Stimulated activated CD8-positive, alpha-beta memory T cell treated with anti-CD3 and anti-CD28 coated beads, Interleukin-4, amount 100 ng/mL, for 48 hours (primary cell): ENCODE measurements around the gene CACNA1H.
A peak's percentile ranks its signal among the peaks of the same experiment; 100 is the strongest.

Experiments
- DNase-seq: peaks from one replicate; pipeline ENCODE4 v3.0.0-alpha.2; 2020

The CACNA1H gene

GRCh38 chr16:1123525-1124230 lies 29.2 kb upstream of the CACNA1H start:
- DNase-seq: no peak

GRCh38 chr16:1124291-1124690 lies 28.6 kb upstream of the CACNA1H start:
- DNase-seq: no peak

DNA sequence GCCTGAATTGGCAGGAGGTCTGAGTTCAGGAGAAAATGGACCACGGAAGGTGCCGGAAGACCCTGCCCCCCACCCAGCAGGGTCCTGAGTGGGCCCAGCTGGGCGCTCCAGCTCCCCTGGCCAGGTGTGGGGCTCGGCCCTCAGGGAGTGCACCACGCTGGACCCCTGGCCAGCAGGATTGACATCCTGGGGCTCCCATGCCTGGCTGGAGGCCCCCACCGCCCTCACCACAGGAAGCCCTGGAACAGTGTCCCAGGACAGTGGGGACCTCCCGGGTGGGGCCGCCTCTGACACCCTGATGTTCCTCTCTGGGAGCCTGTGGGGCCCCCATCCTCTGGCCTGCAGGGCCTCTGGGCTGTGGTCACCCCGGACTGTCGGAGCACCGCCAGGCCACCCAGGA lies 28.1 kb upstream of the CACNA1H start:
- DNase-seq: no peak

DNA sequence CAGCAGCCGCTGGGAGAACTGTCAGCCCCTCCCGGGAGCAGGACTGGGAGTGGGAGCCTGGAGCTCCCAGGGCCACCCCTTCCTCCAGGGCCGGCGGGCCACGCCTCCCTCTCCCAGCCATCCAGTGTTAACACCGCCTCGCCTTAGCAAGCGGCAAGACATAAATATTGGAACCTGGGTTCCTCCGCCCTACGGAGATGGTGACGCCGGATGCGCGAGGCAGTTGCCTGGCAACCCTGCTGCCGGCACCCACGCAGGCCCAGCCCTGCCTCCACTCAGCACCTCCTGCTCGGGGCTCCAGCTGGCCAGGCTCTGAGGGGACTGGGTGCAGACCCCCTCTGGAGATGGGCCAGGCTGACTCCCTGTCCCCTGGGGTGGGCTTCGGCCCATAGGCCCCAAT lies 27.4 kb upstream of the CACNA1H start:
- DNase-seq: peak; percentile 31

DNA sequence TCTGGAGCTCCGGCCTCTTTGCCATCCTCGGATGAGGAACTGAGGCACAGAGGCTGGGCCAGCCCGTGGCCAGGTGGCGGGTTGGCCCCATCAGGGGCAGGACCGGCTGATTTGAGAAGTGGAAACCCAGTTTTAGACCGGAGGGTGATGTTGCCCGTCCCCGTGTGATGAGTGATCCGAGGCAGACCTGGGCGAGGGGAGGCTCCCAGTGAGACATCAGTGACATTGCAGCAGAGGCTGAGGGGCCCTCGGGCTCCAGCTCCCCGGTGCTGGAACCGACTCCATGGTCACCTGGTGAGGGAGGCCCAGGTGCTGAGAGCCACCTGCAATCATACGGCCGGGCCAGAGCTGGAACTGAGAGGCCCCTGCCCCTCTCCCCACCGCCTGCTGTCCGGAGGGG lies 26.9 kb upstream of the CACNA1H start:
- DNase-seq: no peak

- DNase-seq: no peak
These were observed 26.3 kb upstream of the CACNA1H start for GRCh38 chr16:1126586-1126985.

DNA sequence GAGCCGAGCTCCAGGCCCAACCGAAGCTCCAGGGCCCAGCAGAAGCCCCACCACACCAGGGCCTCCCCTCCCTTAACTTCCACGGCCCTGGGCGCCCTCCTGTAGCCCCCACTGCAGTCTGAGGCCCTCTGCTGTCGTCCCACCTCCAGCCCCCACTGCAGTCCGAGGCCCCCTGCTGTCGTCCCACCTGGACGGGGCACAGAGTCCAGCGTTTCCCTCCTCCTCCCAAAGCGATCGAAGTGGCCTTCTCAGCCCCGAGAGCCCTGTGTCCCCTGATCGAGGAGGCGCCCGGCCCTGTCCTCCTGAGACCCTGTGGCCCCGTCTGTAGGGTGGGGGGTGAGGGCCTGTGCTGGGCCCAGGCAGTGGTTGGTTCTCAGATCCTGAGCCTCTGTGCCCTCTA lies 25.8 kb upstream of the CACNA1H start:
- DNase-seq: no peak

DNA sequence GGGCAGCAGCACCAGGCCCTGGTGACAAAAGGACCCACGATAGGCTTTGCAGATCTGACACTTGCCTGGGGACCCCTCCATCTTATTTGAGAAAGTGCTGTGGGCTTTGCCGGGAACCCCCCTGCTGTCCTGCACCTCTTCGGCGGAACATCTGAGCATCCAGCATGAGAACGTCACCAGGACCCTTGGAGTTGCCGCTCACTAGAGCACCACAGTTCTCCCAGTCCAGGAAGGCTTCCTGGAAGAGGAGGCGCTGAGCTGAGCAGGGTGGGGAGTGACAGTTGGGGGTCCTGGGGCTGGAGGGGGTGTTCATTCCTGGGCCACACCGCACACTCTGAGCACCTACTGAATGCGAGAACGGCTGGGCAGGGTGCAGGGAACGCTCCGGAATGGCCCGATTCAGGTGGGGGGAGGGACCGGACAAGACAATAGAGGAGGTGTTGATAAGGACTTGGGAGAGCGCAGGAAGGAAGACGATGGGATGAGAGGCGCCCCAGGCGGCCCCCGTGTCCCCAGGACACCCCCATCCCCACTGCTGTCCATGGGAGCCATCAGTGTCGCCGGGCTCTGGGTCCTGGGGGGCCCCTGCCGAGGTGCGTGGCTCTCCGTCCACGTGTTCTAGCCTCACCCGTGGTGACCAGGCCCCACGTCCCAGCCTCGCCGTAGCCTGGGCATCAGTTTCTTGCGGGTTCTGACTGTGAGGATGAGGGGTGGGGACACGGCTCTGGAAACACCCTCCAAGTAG lies 24.8 kb upstream of the CACNA1H start:
- DNase-seq: no peak

DNA sequence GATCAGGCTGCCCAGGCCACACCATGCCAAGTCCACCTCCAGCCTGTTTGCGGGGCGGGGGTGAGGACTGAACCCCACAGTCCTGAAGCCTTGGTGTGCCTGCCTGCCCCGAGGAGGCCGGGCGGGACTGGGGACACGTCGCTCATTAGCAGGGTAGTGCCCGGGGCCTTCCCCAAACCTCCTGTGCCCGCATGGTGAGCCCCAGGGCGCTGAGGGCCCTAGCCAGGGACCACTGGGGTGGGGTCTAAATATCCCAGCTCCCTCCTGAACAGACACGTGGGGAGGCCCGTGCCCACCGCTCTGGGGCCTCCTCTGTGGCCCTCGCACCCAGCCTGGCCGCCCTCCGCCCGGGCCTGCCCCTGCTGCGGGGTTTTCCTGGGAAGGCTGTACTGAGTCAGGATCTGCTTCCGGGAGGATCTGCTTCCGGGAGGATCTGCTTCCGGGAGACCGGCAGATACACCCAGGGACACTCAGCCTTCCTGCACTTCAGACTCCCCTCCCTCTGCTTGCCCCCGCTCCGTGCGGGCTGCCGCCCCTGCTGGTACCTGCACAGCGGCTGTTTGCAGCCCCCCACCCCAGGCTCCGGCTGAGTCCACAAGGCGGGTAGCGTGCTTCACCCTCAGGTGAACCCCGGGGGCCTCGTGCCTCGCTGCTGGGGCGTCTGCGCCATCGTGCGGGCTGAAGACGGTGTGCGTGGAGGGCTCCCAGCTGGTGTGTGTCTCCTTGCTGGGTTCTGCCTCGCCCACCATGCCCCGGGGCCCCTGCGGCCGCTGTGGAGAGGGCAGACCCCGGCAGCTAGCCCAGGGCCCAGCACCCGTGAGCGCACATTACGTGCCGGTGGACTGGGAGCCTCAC lies 23.6 kb upstream of the CACNA1H start:
- DNase-seq: no peak

- no peak for DNase-seq
These were observed 22.5 kb upstream of the CACNA1H start for GRCh38 chr16:1130382-1130781.

DNA sequence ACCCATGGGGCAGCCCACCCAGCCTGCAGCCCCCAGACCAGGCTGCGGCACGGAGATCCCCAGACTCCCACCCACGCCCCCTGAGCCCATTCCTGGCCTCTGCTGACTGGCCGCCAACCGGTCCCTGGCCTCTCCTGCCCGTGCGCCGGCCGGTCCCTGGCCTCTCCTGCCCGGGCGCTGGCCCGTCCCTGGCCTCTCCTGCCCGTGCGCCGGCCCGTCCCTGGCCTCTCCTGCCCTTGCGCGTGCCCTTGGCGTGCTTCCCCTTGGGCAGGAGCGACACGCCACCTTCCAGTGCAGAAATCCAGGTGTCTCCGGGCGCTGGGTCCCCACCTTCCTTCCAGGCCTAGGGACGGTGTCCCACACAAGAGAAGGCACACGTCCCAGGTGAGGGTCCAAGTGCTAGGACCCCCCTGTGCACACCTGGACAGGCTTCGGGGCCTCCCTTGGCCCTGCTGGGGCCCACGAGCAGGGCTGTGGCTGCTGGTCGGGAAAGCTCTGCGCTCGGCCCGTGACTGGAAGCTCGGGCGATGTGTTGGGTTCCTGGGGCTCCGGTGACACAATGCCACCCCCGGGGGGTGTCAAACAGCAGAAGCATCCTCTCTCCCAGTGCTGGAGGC lies 21.4 kb upstream of the CACNA1H start:
- no peak for DNase-seq

DNA sequence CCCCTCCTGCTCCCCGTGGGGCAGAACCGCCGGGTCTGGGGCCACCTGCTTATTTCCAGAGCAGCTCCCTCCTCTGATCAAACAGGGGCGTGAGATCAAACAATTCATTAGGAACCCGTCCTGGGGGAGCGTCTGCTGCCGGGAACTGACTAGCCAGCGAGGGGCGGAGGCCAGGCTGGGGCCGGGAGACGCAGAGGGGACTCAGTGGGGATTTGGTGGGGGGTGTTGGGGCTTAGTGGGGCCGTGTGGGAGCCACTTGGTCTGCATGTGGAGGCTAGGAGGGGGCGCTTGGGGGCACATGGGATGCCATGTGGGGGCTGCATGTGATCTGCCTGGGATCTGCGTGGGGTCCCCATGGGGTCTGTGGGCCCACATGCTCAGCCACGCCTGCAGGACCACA lies 20.5 kb upstream of the CACNA1H start:
- DNase-seq: no peak

DNA sequence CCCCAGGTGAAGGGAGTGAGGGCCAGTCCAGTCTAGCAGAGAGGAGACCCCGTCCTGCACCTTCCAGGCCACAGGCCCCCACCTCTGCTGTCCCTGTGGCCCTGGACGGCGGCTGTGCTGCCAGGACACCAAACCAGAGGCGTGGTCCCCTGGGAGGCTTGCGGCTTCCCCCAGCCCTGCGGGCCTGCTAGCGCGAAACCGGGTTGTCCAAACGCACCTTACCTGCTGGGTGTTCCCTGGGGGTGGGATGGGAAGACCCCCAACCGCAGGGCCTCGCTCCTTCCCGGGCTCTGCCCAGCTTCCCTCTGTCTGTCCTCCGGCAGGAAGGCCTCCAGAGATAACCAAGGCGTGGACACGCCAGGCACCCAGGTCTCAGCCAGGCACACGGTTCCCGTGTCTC lies 19.6 kb upstream of the CACNA1H start:
- no peak for DNase-seq

DNA sequence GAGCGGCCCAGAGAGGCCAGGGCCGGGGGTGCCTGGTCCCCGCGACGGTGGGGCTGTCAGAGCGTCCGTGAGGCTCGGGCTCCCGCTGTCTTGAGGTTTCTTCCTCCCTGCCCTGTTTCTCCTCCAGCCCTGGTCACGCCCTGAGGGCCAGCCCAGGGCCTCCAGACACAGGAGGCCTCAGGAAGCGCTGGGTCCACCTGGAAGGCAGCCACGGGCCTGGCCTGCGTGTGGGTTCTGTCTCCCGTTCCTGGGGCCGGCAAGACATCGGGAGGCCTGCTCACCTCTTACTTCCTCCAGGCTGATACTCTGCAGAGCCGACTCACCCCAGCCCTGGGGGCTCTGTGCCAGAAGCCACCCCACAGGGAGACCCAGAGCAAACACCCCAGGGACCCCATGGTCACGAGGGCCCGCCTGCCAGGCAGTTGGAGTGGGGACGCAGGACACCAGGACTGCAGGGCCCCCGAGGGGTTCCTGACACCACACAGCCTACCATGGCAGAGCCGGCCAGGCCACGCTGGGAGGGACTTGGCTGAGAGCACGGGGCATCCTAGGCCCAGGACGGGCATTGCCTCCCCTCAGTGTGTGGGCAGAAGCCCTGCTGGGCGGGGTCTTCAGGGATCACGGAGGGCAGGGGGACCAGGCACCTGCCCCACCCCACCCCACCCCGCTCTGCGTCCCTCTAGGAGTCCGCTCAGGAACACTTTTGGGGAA lies 18.9 kb upstream of the CACNA1H start:
- no peak for DNase-seq

DNA sequence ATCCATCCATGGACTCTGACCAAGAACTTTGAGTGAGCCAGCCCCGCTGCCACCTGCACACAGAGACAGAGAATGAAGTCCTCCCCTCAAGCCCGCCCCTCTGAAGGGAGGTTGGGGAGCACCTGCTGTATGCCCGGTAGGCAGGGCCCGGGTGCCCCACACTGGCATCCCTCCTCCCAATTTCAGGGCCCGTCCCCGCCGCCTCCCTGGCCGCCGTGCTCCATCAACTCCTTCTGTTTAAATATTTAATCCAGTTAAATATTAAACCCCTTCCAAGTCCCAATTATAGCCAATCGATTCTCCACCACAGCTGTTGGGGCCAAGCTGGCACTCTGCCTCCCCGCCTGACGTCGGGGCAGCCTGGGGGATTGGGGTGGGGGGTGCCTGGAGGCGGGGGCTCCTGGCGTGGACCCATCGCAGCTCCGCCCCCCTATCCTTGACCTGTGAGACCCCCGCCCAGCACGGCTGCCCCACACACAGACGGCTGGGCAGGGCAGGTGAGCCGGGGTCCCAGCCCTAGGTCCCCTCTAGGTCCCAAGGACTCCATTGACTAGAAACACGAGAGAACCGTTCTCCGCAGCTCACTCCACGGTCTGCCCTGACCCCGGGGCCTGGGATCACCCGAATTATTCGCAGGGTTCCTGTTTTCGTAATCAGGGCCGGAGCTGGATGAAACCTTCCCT lies 18.0 kb upstream of the CACNA1H start:
- no peak for DNase-seq

- DNase-seq: no peak
These were observed 17.5 kb upstream of the CACNA1H start for GRCh38 chr16:1135459-1135825.

- DNase-seq: no peak
These were observed 15.3 kb upstream of the CACNA1H start for GRCh38 chr16:1137604-1138003.

GRCh38 chr16:1140582-1141162 lies 12.2 kb upstream of the CACNA1H start:
- DNase-seq: no peak

DNA sequence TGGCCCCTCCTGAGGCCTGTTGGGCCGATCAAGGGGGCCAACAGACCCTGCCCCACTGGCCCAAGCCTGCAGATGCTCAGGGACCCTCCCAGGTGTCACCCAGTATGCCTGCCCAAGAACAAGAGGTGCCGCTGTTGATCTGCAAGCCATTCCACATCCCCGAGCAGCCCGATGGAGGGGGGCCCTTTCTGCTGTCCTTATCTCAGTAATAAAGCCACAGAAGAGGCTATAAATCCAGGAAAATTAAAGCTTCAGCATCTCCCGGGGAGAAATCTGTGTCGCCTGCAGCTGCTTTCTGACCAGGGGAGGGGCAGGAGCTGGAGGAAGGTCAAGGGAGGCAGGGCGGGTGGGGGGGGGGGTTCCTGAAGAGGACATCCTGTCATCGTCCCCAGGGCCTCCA lies 11.7 kb upstream of the CACNA1H start:
- DNase-seq: no peak

- DNase-seq: no peak
These were observed 11.2 kb upstream of the CACNA1H start for GRCh38 chr16:1141716-1142115.

DNA sequence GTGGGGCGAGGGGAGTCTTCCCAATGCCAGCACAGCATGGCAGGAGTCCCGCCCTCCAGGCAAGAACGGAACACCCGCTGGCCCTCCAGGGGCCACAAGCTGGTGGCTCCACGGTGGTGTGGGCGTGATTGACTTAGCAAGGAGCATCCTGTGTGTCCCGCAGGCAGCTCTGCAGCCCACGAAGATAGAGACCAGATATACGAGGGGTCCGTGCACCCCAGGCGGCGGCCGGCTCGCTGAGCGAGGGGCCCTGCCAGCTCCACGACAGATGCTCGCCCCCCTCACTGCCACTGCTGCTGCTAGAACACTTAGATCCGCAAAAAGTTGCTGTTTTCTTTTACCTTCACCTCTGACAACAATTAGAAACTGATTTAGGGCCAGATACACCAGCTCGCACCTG lies 10.0 kb upstream of the CACNA1H start:
- no peak for DNase-seq
